Measurements from ENCODE around the gene INPP5K.
"Not testable (repeated sequence)": the region's sequence is repeated elsewhere in the genome, so short reads cannot be mapped to it uniquely, and the experiment has no call there.

INPP5K gene

DNA sequence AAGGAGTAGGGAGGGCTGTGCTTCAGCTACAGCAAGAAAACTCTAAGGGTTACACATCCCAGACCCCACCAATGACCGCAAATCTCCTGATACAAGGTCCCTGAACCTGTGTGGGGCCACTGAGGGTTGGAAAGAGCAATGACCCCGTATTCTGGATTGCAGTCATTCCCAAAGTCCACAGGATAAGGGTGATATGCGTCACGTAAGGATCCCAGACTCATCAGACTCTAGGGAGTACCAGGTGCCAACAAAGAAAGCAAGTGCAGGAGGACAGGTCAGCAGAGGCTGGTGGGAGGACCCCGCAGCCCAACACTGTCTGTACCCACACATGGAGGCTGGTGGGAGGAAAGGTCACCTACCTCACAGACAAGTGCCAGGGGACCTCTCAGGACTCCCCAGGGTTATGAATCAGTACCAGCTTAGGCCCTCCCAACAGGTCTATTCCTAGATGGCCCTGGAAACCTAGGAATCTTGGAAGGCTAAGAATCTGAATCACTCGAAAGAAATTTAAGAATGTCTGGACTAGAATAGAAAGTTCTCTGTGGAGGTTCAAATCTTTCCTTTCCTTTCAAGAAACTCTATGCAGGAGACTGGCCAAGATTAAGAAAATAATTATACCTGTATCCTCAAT lies 30.0 kb upstream of the INPP5K start:
- no peak for DNase-seq

DNA sequence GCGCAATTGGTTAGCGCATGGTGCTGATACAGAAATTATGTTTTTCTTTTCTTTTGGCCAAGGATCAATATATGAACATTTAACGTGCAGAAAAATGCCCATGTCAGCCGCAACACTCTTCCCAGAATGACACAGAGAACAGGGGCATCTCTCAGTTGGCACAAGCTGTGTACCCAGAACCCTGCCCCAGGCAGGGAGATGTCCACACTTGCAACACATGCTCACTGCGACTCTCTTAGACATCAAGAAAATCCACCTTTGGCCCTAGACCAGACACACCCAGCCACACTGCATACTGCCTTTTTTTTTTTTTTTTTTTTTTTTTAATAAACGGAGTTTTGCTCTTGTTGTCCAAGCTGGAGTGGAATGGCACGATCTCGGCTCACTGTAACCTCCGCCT lies 29.2 kb upstream of the INPP5K start:
- no peak for DNase-seq

DNA sequence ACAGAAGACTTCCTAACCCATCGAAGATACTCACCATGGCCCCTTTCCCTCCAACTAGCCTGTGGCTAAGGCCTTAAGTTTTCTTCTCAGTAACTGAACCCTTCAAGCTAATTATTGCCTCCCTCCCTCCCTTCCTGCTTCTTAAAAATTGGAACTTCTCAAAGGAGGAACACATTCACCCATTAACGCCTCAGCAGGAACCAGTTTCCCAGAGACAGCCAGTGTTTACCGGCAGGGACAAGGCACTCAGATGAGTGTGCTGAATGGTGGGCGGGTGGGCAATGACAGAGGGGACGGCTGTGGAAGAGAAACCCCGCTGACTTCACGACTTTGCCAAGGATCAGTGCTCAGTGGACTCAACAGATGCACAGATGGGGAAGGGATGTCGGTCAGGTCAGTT lies 25.9 kb upstream of the INPP5K start:
- no peak for DNase-seq

DNA sequence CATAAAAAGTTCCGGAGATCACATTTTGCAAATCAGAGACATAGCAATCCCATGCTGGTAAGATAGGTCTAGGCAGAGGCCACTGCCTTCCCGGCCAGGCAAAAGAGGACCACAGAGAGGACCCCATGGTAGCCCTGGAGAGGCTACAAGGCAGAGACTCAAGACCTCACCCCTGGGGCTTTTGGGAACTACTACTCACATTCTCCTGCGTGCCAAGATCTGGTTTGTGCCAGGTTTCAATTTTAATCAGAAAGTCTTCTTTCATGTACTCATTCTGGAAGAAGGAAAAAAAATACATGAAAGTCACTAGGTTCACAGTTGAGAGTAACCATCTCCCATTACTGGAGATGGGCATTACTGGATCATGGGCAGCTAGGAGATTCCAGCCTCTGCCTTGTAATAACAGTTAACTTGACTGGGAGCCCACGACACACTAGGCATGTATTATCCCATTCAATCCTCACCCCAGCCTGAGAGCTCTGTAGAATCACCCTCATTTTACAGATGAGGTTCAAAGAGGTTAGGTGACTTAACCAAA lies 25.0 kb upstream of the INPP5K start:
- DNase-seq, result no peak

DNA sequence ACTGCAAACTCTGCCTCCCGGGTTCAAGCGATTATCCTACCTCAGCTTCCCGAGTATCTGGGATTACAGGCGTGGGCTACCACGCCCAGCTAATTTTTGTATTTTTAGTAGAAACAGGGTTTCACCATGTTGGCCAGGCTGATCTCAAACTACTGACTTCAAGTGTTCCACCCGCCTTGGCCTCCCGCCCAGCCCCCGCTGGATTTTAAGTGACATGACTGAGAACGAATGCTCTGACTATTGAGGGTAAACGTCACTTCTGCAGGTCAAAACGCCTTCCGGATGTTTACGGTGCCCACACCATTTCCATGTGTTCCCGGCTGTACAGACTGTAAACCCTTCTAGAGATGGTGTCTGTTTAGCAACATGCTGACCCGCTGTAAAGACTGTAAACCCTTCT lies 23.4 kb upstream of the INPP5K start:
- no peak for DNase-seq

DNA sequence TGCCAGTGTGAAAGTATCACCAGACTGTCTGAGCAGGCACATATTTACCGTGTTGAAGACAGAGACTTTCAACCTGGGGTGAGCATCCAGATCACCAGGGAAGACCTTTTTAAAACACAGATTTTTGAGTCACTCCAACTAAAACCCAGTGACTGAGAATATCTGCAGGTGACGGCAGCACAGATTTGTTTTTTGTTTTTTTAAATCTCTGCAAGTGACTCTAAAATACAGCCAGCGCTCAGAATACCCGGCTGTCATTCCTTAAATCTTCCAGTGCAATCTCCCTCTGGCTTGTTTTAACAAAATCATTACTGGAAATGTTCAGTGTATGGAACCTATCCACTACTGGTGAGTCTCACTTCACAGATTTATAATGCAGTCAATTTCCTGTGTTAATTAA lies 19.3 kb upstream of the INPP5K start:
- no peak for DNase-seq

DNA sequence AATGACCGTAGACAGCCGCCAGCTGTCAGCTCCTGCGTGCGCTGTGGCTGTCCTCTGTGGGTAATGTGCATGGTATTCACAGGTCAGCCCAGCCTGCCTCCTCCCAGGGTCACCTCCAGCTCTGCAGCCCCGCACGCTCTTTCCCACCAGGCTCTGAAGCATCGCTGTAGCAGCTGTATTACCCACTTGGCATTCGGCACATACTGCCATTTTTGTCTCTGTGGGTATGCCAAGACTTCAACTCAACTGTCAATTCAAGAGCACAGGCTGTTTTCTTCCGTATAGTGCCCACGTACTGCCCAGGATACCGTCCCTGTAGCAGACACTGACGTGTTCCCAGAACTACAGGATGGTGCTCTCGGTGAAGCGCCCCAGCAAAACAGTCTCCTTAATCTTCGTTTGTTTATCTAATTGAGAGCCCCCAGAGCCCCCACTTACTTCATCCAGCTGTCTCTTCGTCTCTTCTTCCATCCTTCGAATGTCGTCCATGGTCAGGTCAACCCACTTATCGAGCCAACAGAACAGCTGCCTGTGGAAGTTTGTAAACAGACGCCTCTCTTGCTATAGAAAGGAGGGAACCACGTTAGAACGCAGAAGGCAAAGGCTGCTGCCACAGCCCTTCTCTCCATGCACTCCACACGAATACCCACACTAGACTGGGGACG lies 17.4 kb upstream of the INPP5K start:
- no peak for DNase-seq

DNA sequence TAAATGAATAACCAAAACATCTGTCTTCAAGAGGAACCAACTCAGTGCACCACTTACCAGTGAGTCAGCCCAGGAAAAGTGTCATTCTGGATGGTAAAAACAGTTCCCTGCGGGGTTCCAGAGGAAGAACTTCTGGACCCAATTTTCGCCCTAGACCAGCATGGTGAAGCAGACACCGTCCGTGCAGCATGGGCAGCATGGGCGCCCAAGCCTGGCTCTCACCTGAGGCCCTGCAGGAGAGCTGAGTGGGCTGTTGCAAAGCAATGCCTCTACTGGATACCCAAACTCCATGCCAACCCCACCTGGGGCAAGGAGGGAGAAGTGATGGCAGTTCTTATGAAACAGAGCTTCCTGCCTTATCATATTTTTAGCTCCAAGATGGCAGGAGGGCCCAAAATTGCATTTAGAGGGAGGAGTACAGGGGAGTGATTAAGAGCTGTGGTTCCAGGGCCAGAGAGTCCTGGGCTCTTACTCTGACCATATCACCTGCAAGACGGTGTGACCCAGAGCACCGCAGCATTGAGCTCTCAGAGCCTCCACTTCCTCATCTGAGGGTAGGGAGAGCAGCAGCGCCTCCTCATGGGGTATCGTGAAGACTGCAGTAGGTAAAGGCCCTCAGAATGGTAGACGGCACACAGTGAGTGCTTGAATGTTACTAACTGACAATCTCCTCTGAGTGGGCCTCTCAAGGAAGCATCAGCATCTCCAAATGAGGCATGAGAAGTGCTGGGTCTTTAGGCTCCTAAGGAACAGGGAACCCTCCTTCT lies 16.6 kb upstream of the INPP5K start:
- DNase-seq, result peak; percentile 44

DNA sequence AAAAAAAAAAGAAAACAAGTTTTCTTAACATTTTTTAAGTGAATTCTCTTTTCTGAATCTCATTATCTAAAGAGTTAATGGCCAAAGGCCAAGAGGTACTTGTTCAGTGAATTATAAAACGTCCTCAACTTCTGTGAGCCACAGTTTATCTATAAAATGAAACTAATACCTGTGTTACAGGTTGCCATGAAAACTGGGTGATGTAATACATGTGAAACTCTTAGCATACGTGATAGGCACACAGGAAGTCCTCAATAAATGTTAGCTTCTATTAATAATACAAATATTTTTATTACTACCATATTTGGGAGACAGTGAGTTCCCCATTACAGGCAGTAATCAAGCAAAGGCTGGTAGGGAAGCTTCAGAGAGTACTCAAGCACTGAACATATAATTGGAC lies 13.5 kb upstream of the INPP5K start:
- DNase-seq, result no peak

DNA sequence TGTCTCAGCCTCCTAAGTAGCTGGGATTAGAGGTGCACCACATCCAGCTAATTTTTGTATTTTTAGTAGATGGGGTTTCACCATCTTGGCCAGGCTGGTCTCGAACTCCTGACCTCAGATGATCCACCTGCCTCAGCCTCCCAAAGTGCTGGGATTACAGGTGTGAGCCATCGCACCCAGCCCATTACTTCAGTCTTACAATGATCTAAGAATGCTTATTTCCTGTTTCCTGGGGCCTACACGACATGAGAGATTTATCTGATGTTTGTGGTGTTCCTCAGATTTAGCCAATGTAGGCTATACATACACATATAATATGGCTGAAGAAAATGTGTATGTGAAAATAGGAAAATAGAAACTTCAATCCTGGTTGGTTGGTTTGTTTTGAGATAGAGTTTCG lies 10.5 kb upstream of the INPP5K start:
- DNase-seq, result not testable (repeated sequence)

DNA sequence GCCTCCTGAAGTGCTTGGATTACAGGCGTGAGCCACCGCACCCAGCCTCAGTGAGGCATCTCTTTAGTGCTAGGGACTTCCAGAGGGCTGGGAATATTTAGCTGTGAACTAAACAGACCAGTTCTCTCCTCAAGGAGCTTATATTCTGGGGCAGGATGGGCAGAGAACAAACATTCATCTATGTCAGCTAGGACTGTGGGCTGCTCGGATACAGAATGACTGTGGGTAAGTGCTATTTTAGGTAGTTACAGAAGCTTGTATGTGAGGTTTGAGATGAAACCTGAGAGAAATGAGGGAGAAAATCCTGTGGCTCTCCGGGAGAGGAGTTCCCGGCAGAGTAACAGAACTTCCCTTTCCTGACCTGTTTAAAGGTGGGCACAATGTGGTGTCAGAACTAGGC lies 6.2 kb upstream of the INPP5K start:
- DNase-seq, result no peak

DNA sequence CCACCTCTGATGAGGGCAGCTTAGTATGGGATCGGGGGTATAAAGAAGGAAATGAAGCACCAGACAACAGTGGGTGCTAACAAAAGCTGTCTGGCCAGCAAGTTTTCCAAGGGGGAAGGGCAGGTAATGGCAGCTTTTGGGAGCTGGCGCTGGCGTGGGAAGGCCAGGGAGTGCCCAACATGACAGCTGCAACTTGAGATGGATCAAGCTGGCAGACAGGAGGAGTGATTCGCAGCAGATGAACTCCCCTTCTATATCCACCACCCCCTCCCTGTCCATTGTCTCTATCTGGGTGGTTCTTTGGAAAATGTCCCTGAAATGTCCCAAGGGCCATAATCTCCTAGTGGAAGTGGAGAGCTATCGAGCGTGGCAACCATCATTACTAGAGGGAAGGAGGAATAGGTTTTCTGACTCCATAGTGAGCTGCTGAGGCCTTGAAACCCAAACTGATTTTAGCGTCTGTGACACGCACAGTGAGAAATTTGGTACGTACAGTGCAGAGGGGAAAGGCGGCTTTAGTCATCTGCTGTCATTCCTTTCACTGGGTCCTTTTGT lies 4.8 kb upstream of the INPP5K start:
- DNase-seq, result no peak

DNA sequence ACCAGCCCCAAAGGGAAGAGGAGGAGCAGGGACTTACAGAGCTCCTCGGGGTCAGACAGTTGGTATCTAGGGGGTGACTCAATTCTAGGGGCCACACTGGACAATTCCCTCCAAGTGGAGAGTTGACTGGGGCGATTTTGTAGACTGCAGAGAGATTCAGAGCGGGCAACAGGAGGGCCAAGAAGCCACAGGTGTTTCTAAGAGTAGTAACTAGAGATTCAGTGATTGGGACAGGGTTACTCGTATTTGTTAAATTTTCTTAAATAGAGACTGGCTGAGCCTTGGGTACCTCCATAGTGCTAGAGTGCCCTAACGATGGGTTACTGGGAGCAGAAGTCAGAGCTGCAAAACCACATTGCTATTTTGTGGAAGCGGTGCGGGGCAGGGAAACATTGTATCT lies 3.3 kb upstream of the INPP5K start:
- no peak for DNase-seq

DNA sequence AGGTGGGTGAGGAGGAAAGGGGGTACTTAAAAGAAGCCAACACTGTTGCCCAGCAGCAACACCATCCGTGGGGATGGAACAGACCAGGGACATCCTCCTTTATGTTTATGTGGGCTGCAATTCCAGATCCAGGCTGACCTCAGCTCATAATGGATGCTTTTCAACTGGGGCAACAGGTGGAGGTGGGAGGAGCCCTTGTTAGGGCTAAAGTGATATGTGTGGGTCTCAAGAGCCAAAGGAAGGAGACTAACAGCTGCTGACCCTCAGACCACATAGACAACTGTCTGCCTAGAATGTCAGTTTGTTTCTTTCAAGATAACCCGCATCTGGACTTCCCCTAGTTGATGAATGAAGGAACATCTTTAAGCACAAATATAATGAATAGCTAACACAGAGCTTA lies 2.0 kb upstream of the INPP5K start:
- no peak for DNase-seq

DNA sequence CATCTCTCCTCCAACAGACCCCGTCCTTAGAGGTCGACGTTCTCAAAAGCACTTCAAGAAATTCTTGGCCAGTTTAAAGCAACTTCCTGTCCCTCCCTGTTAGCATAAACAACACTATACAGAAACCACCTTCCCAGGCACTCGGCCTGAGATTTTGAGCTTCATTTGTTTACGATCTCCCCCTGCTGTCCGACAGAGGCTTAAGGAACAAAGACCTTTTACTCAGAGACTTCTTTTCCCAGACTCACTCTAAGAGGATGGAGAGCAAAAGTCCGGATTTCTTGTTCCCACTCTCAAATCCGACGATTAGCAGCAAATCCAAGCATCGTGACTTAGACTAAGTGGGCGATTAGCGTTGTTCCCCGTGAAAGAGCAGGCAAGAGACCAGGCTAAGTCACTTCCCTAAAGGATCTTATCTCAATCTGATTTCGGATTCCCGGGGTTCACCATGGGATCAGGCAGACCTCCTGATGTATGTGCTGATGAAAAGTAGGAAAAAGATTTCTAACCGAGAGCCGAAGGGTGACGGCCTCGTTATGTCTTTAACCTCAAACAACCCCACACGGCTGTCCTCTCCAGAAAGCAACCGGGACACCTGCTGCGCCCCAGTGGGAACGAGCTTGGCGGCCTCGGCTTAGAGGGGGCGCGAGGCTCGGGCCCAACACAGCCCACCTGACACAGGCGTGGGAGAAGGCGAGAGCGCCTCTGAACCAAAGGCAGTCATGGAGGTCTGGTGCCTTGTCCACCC lies 598 bp downstream of the INPP5K start:
- peak; percentile 44 for DNase-seq

DNA sequence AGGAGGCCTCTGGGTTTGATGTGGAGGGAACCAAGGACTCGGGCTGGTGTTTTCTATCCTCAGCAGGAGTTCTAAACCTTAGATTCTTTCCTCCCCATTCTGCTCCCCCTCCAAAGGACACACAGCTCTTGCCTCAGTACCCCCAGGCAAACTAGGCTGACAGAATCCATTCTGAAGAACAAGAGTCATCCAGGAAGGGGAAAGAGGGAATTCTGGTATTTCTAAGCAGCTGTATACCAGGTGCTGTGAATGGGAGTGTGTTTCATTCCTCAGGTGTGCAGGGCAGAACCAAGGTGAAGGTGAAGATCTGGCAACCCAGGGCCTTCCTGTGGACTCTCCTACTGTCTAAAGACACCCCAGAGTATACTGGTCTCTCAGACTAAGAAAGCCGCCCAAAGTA lies 4.1 kb downstream of the INPP5K start:
- no peak for DNase-seq

DNA sequence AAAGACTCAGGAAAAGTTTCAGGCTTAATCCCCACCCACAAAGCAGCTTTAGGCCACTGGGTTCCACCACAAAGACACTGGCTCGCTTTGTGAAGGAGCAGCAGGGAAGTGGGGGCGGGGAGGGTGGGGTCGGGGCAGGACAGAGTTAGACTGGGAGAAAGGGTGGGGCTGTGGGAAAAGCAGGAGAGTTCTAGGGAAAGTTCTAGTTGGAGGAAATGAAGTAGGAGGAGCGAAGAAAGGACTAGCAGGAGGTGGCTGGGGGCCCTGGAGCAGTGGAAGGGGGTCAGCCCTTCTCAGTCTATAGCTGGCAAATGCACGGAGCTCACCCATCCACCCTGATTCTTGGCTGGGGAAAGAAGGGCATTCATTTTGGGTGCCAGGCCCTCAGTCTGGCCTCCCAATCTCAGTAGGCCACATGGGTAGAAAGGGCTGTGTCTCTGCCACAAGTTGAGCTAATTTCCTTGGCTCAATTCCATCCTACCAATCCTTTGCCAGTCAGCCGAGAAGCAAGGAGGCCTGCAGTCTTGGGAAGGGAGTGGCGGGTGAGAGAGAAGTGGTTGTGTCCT lies 4.6 kb downstream of the INPP5K start:
- no peak for DNase-seq

DNA sequence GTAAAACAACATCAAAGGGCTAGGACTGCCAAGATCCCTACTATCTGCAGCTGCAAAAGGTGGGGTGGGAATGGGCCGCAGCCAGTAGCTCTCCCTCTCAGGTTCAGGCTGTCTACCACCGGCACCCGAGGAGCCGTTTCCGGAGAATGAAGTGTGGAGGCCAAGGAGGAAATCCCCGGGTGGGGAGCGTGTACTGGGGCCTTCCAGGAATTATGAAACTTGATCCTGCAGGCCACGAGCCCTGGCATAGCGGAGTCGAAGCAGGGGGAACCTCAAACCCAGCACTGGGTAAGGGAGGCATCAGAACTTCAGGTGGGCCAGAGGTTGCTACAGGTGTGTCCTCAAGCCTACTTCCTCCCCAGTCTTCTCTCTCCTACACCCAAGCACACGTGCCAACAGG lies 5.1 kb downstream of the INPP5K start:
- DNase-seq, result no peak

DNA sequence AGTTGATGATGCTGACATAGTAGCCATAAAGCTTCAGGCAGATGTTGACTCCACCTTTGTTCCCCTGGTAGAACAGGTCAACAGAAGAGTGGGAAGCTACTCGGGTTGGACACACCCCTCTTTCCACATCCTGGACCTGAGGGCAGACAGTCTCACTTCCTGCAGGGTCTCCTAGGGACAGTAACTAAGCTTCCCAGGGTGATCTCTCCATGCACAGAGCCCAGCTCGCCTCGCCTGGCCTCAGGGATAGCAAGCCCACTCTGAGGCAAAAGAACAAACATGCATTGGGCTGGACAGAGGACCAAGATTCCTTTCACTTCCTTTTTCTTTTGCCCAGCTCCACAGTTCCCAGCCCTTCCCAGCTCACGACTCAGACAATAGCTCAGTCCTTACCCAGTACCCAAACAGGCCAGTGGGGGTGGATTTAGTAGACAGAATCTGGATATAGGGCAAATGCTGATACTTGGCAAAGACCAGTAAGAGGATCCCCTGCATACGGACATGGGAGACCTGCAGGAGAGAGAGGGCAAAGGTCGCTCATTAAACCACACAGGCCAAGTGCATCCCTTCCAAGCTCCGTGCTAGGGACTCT lies 7.0 kb downstream of the INPP5K start:
- no peak for DNase-seq

DNA sequence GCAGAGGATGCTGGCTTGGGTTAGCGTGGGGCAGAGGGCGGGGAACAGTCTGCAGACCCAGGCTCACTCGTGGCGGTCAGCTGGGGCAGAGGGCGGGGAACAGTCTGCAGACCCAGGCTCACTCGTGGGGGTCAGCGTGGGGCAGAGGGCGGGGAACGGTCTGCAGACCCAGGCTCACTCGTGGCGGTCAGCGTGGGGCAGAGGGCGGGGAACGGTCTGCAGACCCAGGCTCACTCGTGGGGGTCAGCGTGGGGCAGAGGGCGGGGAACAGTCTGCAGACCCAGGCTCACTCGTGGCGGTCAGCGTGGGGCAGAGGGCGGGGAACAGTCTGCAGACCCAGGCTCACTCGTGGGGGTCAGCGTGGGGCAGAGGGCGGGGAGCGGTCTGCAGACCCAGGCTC lies 7.7 kb downstream of the INPP5K start:
- DNase-seq, result not testable (repeated sequence)

DNA sequence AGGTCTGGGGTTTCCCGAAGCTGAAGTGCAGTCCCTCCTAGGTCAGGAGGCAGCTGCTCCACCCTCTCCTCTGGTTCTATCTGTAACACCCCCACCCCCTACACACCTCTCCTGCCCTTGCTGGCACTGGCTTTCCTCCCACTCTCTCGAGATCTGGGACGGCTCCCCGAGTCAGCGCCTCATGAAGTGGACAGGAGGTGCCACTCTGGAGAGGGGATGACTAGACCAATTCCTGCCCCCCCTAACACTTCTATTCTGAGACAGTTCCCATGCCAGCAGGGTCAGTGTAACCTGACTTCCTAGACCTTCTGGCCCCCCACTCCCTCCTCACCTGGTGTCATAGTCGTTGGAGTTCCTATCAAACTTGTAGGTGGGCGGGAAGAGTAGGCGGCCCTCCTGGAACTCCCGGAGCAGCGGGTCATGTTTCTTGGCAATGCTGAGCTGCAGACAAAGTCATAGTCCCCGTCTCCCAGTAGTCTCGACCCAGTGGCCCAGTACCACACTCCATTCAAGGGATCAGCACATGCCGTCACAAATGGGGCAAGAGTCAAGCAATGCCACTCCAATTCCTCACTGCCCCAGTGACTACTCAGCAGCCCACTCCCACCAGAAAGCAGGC lies 9.7 kb downstream of the INPP5K start:
- DNase-seq, result no peak

DNA sequence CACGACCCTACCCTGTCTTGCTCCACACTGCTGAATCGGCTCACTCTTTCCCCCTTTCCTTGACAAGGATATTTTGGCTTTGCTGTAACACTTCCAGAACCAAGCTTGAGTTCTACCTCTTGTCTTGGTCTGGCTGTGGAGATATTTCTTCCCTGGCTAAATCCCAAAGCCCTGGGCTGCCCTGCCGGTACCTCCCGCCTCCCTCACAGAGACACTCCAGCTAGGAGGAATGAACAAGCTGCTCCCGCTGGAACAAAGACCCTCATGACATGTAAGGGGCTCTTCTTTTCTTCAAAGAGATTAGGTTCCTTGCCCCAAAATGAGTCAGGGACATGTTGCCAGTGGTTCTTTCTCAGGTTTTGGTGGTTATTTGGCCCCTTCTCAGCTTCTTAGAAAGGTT lies 10.8 kb downstream of the INPP5K start:
- no peak for DNase-seq

All from stimulated activated CD4-positive, alpha-beta T cell treated with anti-CD3 and anti-CD28 coated beads, Interleukin-15, amount 100 ng/mL, for 24 hours (primary cell).